Esophagus muscularis mucosa (tissue), 4 donors: ENCODE results near the gene CCDC63. TPM values are rescaled to one million over a fixed set of nuclear protein-coding genes. Genes with fewer than 3 reads are reported as not detected.

Experiments
- DNase-seq: peaks from one replicate; pipeline ENCODE4 v3.0.0-alpha.2; 2017; ENCODE audit errors: extremely low spot score
- H3K27ac ChIP-seq, 4 donors: fragments of 200-600 bp; sonication (generic); replicated peaks in 1 of 4; 1 replicate in 3 of 4; 2 replicates in 1 of 4; pipeline ENCODE4 v1.5.1; 2016 to 2019; ENCODE audit warnings: mild to moderate bottlenecking in 1 of 4
- H3K27me3 ChIP-seq, 4 donors: fragments of 200-600 bp; sonication (generic); one replicate each; pipeline versions ENCODE4 v1.5.1 to v1.6.0; 2016 to 2019
- H3K36me3 ChIP-seq, 4 donors: fragments of 200-600 bp; sonication (generic); one replicate each; pipeline ENCODE4 v1.5.1; 2016 to 2019
- H3K4me1 ChIP-seq, 4 donors: fragments of 200-600 bp; sonication (generic); one replicate each; pipeline ENCODE4 v1.5.1; 2016 to 2019
- H3K4me3 ChIP-seq, 4 donors: fragments of 200-600 bp; sonication (generic); 1 replicate in 2 of 4; 2 replicates in 2 of 4; pipeline ENCODE4 v1.5.1; 2016 to 2019; ENCODE audit warnings: mild to moderate bottlenecking in 4 of 4, moderate library complexity in 1 of 4
- H3K9me3 ChIP-seq, 4 donors: fragments of 200-600 bp; sonication (generic); 1 replicate in 3 of 4; 2 replicates in 1 of 4; pipeline ENCODE4 v1.5.1; 2016 to 2019
- EP300 ChIP-seq: sonication (generic); formaldehyde crosslinking; IDR thresholded peaks from one replicate; pipeline ENCODE4 v1.6.1; 2017; ENCODE audit warnings: antibody characterized with exemption
- POLR2A ChIP-seq: fragments of 450-650 bp; IDR thresholded peaks from one replicate; pipeline ENCODE4 v1.6.1; 2017; ENCODE audit warnings: antibody characterized with exemption, moderate library complexity, mild to moderate bottlenecking, low read depth
- POLR2AphosphoS5 ChIP-seq, 2 donors: sonication (generic); formaldehyde crosslinking; IDR thresholded peaks; one replicate each; pipeline ENCODE4 v1.6.1; 2017; ENCODE audit warnings: antibody characterized with exemption in 2 of 2
- WGBS: methylation state at CpG from one replicate; pipeline ENCODE4 v1.1.5; 2018; 5-methylcytosine and 5-hydroxymethylcytosine counted together
- intact Hi-C: fragments of 100-400 bp; cut with DNase I; formaldehyde crosslinking; loops from one replicate; pipeline ENCODE4 v1.15.1; 2023
- total RNA-seq, 4 donors: library from RNA; depleted of rRNA; stranded (reverse); fragments of >200 nt; gene quantifications; one replicate each; pipeline versions ENCODE4 v1.1.0 to v1.2.1, GENCODE V29; 2016
- TF ChIP-seq, protein P1 (sequence below), 3 experiments: fragments of 200-600 bp in 2 of 3; fragments of 450-650 bp in 1 of 3; sonication (generic) in 2 of 3; IDR thresholded peaks; one replicate each; pipeline ENCODE4 v1.5.1; 2017 to 2019; ENCODE audit warnings: antibody characterized with exemption in 3 of 3, mild to moderate bottlenecking in 2 of 3, moderate library complexity in 1 of 3

CCDC63 gene
- total RNA-seq, 4 donors from 2014 or later, result not detected

DNA sequence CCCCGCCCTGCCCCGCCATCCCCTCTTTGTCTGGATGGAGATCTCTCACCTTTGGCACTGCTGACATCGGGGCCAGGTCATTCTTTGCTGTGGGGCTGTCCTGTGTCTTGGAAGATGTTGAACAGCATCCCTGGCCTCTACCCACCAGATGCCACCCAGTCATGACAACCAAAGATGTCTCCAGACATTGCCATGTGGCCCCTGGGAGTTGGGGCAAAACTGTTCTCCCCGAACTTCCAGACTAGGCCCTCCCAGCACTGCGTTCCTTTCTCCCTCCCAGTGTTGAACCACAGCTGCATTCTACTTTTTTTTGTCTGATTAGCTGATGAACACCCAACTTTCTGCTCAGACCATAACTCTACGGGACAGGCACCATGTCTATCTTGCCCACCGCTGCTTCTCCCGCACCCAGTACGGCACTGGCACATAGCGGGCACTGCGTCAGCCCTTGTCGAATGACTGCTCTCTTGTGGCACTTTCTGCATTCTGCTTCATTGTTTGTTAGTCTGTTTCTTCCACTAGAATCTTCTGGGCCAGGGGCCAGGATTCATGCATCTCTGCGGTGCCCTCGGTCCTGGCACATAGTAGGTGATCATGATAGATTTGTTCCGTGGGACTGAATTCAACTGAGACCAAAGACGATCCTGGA, 86.7 kb downstream of the CCDC63 start:
- 87% methylated on average over 16 of the region's 16 CpGs for WGBS
- H3K27me3 ChIP-seq, result peaks cover 0 to 50% (median 0%) of the 10 kb centered on the region in 4 donors
- no peak overlapping the region for H3K4me3 ChIP-seq
- peaks cover 7 to 22% (median 14%) of the 10 kb centered on the region in 4 donors for H3K4me1 ChIP-seq
- TF ChIP-seq POLR2AphosphoS5 (IDR thresholded peaks at IDR 0.05) (no peak), POLR2A (no peak), EP300 (no peak)
- TF ChIP-seq, protein P1, sequence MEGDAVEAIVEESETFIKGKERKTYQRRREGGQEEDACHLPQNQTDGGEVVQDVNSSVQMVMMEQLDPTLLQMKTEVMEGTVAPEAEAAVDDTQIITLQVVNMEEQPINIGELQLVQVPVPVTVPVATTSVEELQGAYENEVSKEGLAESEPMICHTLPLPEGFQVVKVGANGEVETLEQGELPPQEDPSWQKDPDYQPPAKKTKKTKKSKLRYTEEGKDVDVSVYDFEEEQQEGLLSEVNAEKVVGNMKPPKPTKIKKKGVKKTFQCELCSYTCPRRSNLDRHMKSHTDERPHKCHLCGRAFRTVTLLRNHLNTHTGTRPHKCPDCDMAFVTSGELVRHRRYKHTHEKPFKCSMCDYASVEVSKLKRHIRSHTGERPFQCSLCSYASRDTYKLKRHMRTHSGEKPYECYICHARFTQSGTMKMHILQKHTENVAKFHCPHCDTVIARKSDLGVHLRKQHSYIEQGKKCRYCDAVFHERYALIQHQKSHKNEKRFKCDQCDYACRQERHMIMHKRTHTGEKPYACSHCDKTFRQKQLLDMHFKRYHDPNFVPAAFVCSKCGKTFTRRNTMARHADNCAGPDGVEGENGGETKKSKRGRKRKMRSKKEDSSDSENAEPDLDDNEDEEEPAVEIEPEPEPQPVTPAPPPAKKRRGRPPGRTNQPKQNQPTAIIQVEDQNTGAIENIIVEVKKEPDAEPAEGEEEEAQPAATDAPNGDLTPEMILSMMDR (IDR thresholded peaks at IDR 0.05), result no peak
- no peaks in the 10 kb centered on the region for H3K36me3 ChIP-seq
- intact Hi-C loops, result no loop called here
- no peak for DNase-seq
- no peak overlapping the region for H3K27ac ChIP-seq
- no peaks in the 10 kb centered on the region for H3K9me3 ChIP-seq

DNA sequence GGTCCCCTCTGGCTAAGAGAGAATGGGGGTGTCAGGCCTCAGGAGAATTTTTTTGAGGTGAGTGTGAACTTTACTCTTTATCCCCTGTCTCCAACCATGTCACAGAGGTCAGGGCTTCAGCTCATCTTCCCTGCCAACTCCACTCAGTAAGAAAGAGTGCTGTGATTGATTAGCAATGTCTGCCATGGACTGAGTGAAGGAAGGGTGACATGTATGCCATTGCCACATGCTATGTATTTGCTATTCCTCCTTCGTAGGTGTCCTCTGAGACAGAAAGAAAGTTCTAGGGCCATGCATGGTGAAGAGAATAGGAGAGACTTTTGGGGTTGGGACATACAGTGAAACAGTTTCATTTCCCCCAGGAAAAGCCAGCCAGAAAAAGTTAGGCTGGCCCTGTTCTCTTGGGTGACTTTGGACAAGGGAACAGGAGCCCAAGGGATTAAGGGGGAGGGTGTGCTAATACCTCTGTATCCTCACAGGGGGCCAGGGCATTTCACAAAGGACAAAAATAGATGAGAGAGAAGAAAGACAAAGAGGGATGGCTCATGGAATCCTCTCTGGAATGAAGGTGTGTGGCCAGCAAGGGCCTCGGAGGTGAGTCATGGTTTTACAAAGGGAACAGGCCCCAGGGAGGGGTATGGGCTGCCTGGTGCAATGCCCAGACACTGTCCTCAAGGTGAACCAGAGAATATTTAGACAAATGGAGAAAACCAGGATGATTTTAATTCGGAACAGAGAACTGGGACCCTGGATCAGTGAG, 87.5 kb downstream of the CCDC63 start:
- H3K9me3 ChIP-seq, result no peaks in the 10 kb centered on the region
- no peak overlapping the region for H3K4me3 ChIP-seq
- WGBS, result 55% methylated on average over 3 of the region's 3 CpGs
- H3K27ac ChIP-seq, result peak overlapping the region in 1 of 4 donors; percentile 15
- TF ChIP-seq, protein P1 (IDR thresholded peaks at IDR 0.05), result no peak
- TF ChIP-seq POLR2A, result no peak
- TF ChIP-seq POLR2AphosphoS5 (IDR thresholded peaks at IDR 0.05), result peak in 1 of 2 donors; percentile 40
- TF ChIP-seq EP300, result no peak
- no peak for DNase-seq
- intact Hi-C loops, result no loop called here
- H3K27me3 ChIP-seq, result peaks cover 0 to 50% (median 0%) of the 10 kb centered on the region in 4 donors
- H3K36me3 ChIP-seq, result no peaks in the 10 kb centered on the region
- H3K4me1 ChIP-seq, result peaks cover 7 to 22% (median 14%) of the 10 kb centered on the region in 4 donors

DNA sequence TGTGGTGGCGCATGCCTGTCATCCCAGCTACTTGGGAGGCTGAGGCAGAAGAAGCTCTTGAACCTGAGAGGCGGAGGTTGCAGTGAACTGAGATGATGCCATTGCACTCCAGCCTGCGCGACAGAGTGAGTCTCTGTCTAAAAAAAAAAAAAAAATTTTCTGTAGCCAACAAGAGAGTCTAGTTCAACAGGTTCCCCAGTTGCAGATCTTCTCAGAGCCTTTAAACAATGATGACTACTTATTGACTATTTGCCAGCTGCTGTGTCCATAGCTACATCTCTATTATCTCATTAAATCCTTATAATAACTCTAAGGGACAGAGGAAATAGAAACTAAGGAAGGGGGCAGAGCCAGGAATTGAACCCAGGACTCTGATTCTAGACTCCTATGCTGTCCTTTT, 88.8 kb downstream of the CCDC63 start:
- H3K27me3 ChIP-seq, result peaks cover 0 to 59% (median 0%) of the 10 kb centered on the region in 4 donors
- H3K36me3 ChIP-seq, result no peaks in the 10 kb centered on the region
- no peak overlapping the region for H3K4me3 ChIP-seq
- no peaks in the 10 kb centered on the region for H3K9me3 ChIP-seq
- no peak for DNase-seq
- 93% methylated on average over 4 of the region's 4 CpGs for WGBS
- no peak for TF ChIP-seq EP300
- TF ChIP-seq, protein P1 (IDR thresholded peaks at IDR 0.05), result no peak
- no peak for TF ChIP-seq POLR2AphosphoS5 (IDR thresholded peaks at IDR 0.05)
- intact Hi-C loops, result loop anchor here (5.0 kb wide), 2 partner anchors 362 to 377 kb away; no protein-coding TSS in a partner anchor
- H3K4me1 ChIP-seq, result peaks cover 7 to 22% (median 14%) of the 10 kb centered on the region in 4 donors
- no peak overlapping the region for H3K27ac ChIP-seq

DNA sequence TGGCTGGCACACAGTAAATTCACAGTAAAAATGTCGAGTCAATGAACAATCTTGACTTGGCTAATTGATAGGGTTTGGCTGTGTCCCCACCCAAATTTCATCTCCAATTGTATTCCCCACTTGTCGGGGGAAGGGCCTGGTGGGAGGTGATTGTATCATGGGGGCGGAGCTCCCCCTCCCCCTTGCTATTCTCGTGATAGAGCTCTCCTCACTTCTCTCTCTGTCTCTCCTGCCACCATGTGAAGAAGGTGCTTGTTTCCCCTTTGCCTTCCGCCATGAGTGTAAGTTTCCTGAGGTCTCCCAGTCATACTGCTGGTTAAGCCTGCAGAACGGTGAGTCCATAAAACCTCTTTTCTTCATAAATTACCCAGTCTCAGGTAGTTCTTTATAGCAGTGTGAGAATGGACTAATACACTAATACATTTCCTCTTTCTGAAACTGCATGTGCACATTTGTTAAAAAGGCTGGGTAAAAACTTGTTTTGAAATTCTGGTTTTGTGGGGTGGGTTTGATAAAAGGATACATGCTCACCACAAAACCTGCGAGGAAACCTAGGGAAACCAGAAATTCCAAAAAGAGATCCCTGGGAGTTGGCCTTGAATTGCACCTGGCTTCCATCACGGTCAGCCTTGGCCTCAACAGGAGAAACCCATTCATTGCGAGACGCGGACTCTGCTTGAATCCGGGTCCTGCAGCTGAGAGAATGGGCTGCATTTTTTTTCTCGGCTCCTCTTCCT, 89.7 kb downstream of the CCDC63 start:
- intact Hi-C loops, result loop anchor here (5.0 kb wide), 2 partner anchors 361 to 376 kb away; no protein-coding TSS in a partner anchor
- H3K4me1 ChIP-seq, result peaks cover 7 to 22% (median 14%) of the 10 kb centered on the region in 4 donors
- H3K27me3 ChIP-seq, result peaks cover 0 to 58% (median 0%) of the 10 kb centered on the region in 4 donors
- no peak overlapping the region for H3K27ac ChIP-seq
- no peak for DNase-seq
- H3K36me3 ChIP-seq, result no peaks in the 10 kb centered on the region
- no peak overlapping the region for H3K4me3 ChIP-seq
- no peaks in the 10 kb centered on the region for H3K9me3 ChIP-seq
- 44% methylated on average over 13 of the region's 13 CpGs for WGBS
- TF ChIP-seq EP300, result no peak
- no peak for TF ChIP-seq POLR2AphosphoS5 (IDR thresholded peaks at IDR 0.05)
- TF ChIP-seq, protein P1 (IDR thresholded peaks at IDR 0.05), result no peak
